ENCODE data around the gene ZNF878. TPM values are rescaled to one million over a fixed set of nuclear protein-coding genes. Genes with fewer than 3 reads are reported as not detected.

ZNF878 gene
- total RNA-seq, 1 experiment from 2014 or later, result not detected

- Mint-ChIP-seq H3K36me3 (ENCODE audit: insufficient read depth, unreplicated experiment) (no peaks in the 10 kb centered on the region), H3K4me1 (ENCODE audit: insufficient read depth, unreplicated experiment) (no peaks in the 10 kb centered on the region), H3K27ac (ENCODE audit: low read depth, unreplicated experiment) (no peak overlapping the region), H3K4me3 (ENCODE audit: unreplicated experiment) (no peak overlapping the region), H3K27me3 (ENCODE audit: insufficient read depth, unreplicated experiment) (no peaks in the 10 kb centered on the region), H3K9me3 (ENCODE audit: unreplicated experiment) (peaks cover 15% of the 10 kb centered on the region)
- ChIA-PET POLR2A (no interaction called here), CTCF (no interaction called here)
- intact Hi-C loops (cut with micrococcal nuclease), result no loop called here
- no TSS peak for BruUV-seq (replicated peaks)
- DNase-seq (ENCODE audit: unreplicated experiment), result no peak
- no peak for TF ChIP-seq CTCF (IDR thresholded peaks at IDR 0.05; ENCODE audit: unreplicated experiment)
Measured at GRCh38 chr19:12055784-12056183, 3.0 kb upstream of the ZNF878 start.

GRCh38 chr19:12052091-12052496 is 667 bp downstream of the ZNF878 start:
- Mint-ChIP-seq H3K27me3 (ENCODE audit: insufficient read depth, unreplicated experiment) (no peaks in the 10 kb centered on the region), H3K4me3 (ENCODE audit: unreplicated experiment) (peak overlapping the region; percentile 5), H3K27ac (ENCODE audit: low read depth, unreplicated experiment) (no peak overlapping the region), H3K36me3 (ENCODE audit: insufficient read depth, unreplicated experiment) (no peaks in the 10 kb centered on the region), H3K4me1 (ENCODE audit: insufficient read depth, unreplicated experiment) (no peaks in the 10 kb centered on the region), H3K9me3 (ENCODE audit: unreplicated experiment) (peaks cover 15% of the 10 kb centered on the region)
- POLR2A ChIA-PET, result no interaction called here
- intact Hi-C loops (cut with micrococcal nuclease), result no loop called here
- no peak for DNase-seq (ENCODE audit: unreplicated experiment)
- CTCF ChIA-PET, result no interaction called here
- TF ChIP-seq CTCF (IDR thresholded peaks at IDR 0.05; ENCODE audit: unreplicated experiment), result no peak
- BruUV-seq (replicated peaks), result no TSS peak

- H3K4me1 Mint-ChIP-seq (ENCODE audit: insufficient read depth, unreplicated experiment), result no peaks in the 10 kb centered on the region
- POLR2A ChIA-PET, result no interaction called here
- intact Hi-C loops (cut with micrococcal nuclease), result no loop called here
- H3K27ac Mint-ChIP-seq (ENCODE audit: low read depth, unreplicated experiment), result no peak overlapping the region
- no peaks in the 10 kb centered on the region for H3K36me3 Mint-ChIP-seq (ENCODE audit: insufficient read depth, unreplicated experiment)
- H3K27me3 Mint-ChIP-seq (ENCODE audit: insufficient read depth, unreplicated experiment), result no peaks in the 10 kb centered on the region
- H3K9me3 Mint-ChIP-seq (ENCODE audit: unreplicated experiment), result peaks cover 21% of the 10 kb centered on the region
- no peak overlapping the region for H3K4me3 Mint-ChIP-seq (ENCODE audit: unreplicated experiment)
- no peak for TF ChIP-seq CTCF (IDR thresholded peaks at IDR 0.05; ENCODE audit: unreplicated experiment)
- CTCF ChIA-PET, result no interaction called here
- DNase-seq (ENCODE audit: unreplicated experiment), result no peak
- no TSS peak for BruUV-seq (replicated peaks)
Measured at GRCh38 chr19:12047868-12048267, 4.9 kb downstream of the ZNF878 start.

GRCh38 chr19:12043752-12044422 is 8.9 kb downstream of the ZNF878 start:
- POLR2A ChIA-PET, result no interaction called here
- intact Hi-C loops (cut with micrococcal nuclease), result no loop called here
- H3K4me3 Mint-ChIP-seq (ENCODE audit: unreplicated experiment), result no peak overlapping the region
- H3K27me3 Mint-ChIP-seq (ENCODE audit: insufficient read depth, unreplicated experiment), result no peaks in the 10 kb centered on the region
- no peak for TF ChIP-seq CTCF (IDR thresholded peaks at IDR 0.05; ENCODE audit: unreplicated experiment)
- no peak for DNase-seq (ENCODE audit: unreplicated experiment)
- CTCF ChIA-PET, result no interaction called here
- no peak overlapping the region for H3K27ac Mint-ChIP-seq (ENCODE audit: low read depth, unreplicated experiment)
- peaks cover 13% of the 10 kb centered on the region for H3K9me3 Mint-ChIP-seq (ENCODE audit: unreplicated experiment)
- no peaks in the 10 kb centered on the region for H3K4me1 Mint-ChIP-seq (ENCODE audit: insufficient read depth, unreplicated experiment)
- BruUV-seq (replicated peaks), result no TSS peak
- H3K36me3 Mint-ChIP-seq (ENCODE audit: insufficient read depth, unreplicated experiment), result no peaks in the 10 kb centered on the region
